SIG-M5 (cell line): ENCODE results near the gene CNOT10.
"Not testable (repeated sequence)": the region's sequence is repeated elsewhere in the genome, so short reads cannot be mapped to it uniquely, and the experiment has no call there.

Experiments used
- DNase-seq: peaks from one replicate; lab custom pipeline; 2025; lab: John Stamatoyannopoulos, UW

Gene CNOT10

GRCh38 chr3:32684800-32685542 is at the start of gene CNOT10:
Gene CNOT10 (plus strand): TSS chr3:32685188. CDS start chr3:32685461, 273 bp downstream.
- DNase-seq, result peak; percentile 86

GRCh38 chr3:32640939-32641338 is 44.0 kb upstream of the CNOT10 start:
- DNase-seq, result no peak

DNA sequence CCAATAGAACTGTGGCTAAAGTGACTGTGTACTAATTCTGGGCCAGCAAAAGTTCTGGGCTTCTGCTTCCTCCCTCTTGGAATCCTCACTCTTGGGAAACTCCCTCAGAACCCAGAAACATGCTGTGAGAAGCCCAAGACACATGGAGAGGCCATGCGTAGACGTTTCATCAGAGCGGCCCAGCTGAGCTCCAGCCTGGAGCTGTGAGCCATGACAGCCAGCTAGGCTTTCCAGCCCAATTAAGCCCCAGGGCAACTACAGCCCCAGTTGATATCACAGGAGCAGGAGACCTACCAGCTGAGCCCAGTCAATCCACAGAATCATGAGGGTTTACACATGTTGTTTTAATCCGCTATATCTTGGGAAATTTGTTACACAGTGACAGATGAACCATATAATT is 43.6 kb upstream of the CNOT10 start:
- DNase-seq, result no peak

GRCh38 chr3:32643354-32643753 is 41.6 kb upstream of the CNOT10 start:
- DNase-seq, result no peak

DNA sequence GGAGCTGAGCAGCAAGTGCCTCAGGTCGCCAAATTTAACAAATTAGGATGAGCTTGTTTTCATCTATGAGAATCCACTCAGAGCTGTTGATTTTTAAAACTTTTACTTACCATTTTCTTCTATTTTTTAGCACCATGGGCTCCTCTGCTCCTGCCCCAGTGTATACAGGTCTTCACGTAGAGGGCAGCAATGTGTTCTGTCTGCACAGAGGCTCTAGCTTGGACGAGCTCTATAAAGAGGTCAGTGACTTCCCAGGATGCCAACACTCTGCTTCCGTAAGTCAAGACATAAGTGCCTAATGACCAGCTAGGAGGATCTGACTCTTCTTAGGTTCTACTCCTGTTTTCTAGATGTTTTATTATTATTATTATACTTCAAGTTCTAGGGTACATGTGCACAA is 41.2 kb upstream of the CNOT10 start:
- no peak for DNase-seq

GRCh38 chr3:32644380-32644779 is 40.6 kb upstream of the CNOT10 start:
- DNase-seq, result no peak

GRCh38 chr3:32646761-32647160 is 38.2 kb upstream of the CNOT10 start:
- no peak for DNase-seq

- DNase-seq, result not testable (repeated sequence)
Measured at GRCh38 chr3:32652337-32653100, 32.5 kb upstream of the CNOT10 start.

DNA sequence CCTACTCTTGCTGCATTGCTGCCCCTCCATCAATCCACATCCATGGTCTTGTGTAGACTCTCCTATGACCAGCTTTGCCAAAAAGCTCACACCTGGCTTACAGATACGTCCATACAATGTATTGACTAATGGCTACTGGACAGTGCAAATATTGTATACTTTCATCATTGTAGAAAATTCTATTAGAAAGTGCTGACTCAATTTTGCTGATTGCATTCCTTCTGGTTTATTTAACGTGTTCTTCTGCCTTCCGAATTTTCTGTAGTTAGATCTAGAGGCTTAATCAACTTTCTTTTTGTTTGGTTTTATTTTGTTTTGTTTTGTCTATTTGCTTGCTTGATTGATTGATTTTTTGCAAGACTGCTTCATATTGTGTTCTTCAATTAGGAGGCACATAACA is 29.8 kb upstream of the CNOT10 start:
- no peak for DNase-seq

GRCh38 chr3:32660634-32661033 is 24.4 kb upstream of the CNOT10 start:
- DNase-seq, result no peak

- DNase-seq, result no peak
Measured at GRCh38 chr3:32662647-32663046, 22.3 kb upstream of the CNOT10 start.

DNA sequence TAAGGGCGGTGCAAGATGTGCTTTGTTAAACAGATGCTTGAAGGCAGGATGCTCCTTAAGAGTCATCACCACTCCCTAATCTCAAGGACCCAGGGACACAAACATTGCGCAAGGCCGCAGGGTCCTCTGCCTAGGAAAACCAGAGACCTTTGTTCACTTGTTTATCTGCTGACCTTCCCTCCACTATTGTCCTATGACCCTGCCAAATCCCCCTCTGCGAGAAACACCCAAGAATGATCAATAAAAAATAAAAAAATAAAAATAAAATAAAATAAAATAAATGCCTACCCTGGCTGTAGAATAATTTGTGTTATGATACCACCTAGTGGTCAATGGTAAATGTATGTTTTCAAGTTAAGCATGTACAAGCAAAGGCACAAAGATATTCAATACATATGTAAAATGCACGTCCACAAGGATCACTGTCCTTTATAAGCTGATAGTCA is 20.3 kb upstream of the CNOT10 start:
- DNase-seq, result not testable (repeated sequence)

DNA sequence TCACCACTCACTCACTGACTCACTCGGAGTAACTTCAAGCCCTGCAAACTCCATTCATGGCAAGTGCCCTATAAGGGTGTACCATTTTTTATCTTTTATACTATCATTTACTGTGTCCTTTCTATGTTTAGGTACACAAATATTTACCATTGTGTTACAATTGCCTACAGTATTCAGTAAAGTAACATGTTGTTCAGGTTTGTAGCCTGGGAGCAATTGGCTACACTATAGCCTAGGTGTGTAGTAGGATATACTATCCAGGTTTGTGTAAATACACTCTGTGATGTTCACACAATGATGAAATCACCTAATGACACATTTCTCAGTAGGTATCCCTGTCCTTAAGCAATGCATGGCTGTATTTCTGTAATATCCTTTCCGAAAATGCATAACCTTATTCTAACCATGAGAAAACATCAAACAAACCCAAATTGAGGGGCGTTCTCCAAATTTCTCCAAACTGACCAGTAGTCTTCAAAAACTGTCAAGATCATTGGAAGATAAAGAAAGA is 17.9 kb upstream of the CNOT10 start:
- DNase-seq, result no peak

GRCh38 chr3:32669226-32669625 is 15.8 kb upstream of the CNOT10 start:
- DNase-seq, result not testable (repeated sequence)

DNA sequence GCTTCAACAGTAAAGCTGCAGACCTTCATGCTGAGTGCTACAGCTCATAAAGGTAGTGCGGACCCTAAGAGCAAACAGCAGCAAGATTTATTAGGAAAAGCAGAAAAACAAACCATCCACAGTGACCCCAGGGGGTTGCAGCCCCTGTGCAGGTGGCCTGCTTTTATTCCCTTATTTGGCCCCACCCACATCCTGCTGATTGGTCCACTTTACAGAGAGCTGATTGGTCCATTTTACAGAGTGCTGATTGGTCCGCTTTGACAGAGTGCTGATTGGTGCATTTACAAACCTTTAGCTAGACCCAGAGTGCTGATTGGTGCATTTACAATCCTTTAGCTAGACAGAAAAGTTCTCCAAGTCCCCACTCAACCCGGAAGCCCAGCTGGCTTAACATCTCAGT is 11.3 kb upstream of the CNOT10 start:
- not testable (repeated sequence) for DNase-seq

DNA sequence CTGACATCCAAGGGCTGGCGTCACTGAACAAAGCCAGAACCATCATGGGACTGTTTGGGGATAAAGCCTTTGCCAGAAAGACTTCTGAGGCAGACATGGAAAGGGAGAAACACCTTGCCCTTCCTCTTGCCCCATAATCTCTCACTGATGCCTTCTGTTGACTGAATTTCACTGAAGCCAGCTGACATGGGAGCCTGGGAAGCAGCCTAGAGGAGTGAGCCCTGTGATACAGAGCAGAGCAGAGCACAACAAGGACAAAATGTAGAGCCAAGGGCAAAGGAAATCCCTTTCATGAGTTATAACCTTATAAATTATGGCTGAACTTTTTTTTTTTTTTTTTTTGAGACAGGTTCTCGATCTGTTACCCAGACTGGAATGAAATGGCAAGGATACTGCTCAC is 9.8 kb upstream of the CNOT10 start:
- no peak for DNase-seq

- DNase-seq, result no peak
Measured at GRCh38 chr3:32675650-32676049, 9.3 kb upstream of the CNOT10 start.

- DNase-seq, result no peak
Measured at GRCh38 chr3:32681811-32682210, 3.2 kb upstream of the CNOT10 start.

DNA sequence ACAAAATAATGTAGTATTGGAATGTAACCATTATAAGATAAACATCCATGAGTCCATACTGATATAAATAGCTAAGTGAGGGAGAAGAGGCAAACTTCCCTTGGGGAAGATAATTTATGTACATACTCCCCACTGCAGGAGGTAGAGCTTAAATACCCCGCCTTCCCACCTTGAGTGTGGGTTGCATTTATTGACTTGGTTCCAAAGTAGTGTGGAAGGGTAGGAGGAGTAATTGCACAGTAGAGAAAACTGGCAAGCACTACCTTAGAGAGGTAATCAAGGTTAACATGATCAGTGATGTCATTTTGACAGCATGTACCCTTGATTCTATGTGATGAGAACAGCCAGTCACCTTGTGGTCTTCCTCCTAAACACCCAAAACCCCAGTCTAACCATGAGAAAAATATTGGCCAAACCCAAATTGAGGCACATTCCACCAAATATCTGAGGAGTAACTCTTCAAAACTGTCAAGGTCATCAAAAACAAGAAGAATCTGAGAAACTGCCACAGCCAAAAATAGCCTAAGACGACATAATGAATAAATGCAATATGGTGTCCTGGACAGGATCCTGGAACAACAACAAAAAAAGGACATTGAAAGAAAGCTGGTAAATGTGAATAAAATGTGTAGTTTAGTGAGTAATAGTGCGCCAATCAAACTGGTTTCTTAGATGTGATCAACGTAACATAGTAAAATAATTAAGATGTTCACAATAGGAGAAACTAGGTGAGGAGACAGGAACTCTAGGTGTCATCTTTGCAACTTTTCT is 774 bp upstream of the CNOT10 start:
- no peak for DNase-seq

DNA sequence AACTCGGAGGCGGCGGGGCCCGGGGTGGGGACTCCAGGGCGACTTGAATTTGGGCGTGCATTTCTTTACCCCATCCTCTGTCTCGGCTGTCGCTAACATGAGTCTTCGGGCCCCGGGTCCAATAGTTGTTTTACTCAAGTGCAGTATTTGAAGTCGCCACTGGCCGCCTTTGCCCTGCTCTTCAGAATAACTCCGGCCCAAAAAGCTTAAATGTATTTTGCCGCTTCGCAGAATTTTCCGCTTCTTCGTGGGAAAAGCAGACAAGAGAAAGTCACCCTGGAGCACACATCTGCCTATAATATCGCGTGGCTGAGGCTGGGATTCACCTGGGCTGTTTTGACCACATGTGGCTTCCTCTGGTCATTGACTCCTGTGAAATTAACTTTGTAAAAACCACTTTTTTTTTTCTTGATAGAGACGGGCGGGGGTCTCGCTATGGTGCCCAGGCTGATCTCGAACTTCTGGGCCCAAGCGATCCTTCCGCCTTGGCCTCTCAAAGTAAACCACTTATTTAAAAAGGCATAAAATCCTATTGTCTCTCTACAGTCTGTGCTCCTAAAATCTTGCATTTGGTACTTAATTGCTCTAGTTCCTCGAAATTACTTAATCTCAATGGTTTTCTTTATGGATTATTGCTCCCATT is 676 bp downstream of the CNOT10 start:
- DNase-seq, result no peak

DNA sequence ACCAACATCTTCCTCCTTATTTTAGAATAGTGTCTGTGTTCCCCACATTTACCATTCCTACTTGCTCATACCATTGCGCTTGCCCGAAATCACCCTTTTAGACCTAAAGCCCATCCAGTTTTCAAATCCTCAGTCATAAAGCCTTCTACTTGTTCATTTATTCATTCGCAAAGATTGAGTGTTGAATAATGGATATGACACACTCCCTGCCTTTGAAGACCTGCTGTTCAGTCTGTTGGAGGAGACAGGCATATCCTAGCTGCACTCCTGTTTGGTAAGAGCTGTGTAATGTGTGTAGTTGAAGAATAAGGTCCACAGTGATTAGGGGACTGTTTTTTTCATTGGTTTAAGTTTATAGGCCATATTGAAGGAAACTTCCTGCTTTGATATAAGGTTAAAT is 1.7 kb downstream of the CNOT10 start:
- no peak for DNase-seq

DNA sequence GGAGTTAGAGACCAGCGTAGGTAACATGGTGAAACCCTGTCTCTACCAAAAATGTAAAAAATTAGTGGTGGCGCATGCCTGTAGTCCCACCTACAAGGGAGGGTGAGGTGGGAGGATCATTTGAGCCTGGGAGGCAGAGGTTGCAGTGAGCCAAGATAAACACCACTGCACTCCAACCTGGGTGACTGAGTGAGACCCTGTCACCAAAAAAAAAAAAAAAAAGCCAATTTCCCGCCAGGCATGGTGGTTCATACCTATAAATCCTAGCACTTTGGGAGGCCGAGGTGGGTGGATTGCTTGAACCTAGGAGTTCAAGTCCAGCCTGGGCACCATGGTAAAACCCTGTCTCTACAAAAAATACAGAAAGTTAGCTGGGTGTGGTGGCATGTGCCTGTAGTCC is 6.9 kb downstream of the CNOT10 start:
- no peak for DNase-seq
